ENCODE results near the gene OTOP3. TPM values are rescaled to one million over a fixed set of nuclear protein-coding genes. Genes with fewer than 3 reads are reported as not detected.

The OTOP3 gene
- total RNA-seq, 1 experiment from 2014 or later: not detected

DNA sequence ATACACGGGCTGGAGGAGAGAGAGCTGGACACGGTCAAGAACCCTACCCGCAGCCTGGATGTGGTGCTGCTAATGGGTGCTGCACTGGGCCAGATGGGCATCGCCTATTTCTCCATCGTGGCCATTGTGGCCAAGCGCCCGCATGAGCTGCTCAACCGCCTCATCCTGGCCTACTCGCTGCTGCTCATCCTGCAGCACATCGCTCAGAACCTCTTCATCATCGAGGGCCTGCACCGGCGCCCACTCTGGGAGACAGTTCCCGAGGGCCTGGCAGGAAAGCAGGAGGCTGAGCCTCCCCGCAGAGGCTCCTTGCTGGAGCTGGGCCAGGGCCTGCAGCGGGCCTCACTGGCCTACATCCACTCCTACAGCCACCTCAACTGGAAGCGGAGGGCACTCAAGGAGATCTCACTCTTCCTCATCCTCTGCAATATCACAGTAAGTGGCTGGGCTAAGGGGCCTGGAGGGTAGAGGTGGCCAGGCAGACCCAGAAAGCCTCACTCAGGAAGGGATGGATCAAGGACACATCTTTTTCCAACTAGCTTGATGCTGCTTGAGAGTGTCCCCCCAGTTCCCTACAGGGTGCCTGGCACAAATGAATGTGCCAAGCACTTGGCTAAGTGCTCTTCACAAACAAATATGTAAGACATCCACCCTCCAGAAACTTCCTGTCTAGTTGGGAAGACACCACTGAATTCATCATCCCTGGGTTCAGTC lies 11.5 kb downstream of the OTOP3 start:
- H3K9me3 Mint-ChIP-seq (ENCODE audit: unreplicated experiment): no peaks in the 10 kb centered on the region
- CTCF ChIA-PET: interaction anchor here (0.6 to 3.6 kb wide), 4 partner anchors 10 to 514 kb away, joined by 4 to 16 read pairs (median 5); no protein-coding TSS in a partner anchor
- intact Hi-C loops (cut with micrococcal nuclease): no loop called here
- H3K27me3 Mint-ChIP-seq (ENCODE audit: insufficient read depth, unreplicated experiment): no peaks in the 10 kb centered on the region
- TF ChIP-seq, protein P1, sequence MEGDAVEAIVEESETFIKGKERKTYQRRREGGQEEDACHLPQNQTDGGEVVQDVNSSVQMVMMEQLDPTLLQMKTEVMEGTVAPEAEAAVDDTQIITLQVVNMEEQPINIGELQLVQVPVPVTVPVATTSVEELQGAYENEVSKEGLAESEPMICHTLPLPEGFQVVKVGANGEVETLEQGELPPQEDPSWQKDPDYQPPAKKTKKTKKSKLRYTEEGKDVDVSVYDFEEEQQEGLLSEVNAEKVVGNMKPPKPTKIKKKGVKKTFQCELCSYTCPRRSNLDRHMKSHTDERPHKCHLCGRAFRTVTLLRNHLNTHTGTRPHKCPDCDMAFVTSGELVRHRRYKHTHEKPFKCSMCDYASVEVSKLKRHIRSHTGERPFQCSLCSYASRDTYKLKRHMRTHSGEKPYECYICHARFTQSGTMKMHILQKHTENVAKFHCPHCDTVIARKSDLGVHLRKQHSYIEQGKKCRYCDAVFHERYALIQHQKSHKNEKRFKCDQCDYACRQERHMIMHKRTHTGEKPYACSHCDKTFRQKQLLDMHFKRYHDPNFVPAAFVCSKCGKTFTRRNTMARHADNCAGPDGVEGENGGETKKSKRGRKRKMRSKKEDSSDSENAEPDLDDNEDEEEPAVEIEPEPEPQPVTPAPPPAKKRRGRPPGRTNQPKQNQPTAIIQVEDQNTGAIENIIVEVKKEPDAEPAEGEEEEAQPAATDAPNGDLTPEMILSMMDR (IDR thresholded peaks at IDR 0.05; ENCODE audit: unreplicated experiment): no peak
- peaks cover 20% of the 10 kb centered on the region for H3K4me1 Mint-ChIP-seq (ENCODE audit: insufficient read depth, unreplicated experiment)
- BruUV-seq (replicated peaks): no TSS peak
- no peak overlapping the region for H3K27ac Mint-ChIP-seq (ENCODE audit: low read depth, unreplicated experiment)
- POLR2A ChIA-PET: no interaction called here
- H3K4me3 Mint-ChIP-seq (ENCODE audit: unreplicated experiment): no peak overlapping the region
- no peak for DNase-seq (ENCODE audit: unreplicated experiment)
- no peaks in the 10 kb centered on the region for H3K36me3 Mint-ChIP-seq (ENCODE audit: insufficient read depth, unreplicated experiment)

DNA sequence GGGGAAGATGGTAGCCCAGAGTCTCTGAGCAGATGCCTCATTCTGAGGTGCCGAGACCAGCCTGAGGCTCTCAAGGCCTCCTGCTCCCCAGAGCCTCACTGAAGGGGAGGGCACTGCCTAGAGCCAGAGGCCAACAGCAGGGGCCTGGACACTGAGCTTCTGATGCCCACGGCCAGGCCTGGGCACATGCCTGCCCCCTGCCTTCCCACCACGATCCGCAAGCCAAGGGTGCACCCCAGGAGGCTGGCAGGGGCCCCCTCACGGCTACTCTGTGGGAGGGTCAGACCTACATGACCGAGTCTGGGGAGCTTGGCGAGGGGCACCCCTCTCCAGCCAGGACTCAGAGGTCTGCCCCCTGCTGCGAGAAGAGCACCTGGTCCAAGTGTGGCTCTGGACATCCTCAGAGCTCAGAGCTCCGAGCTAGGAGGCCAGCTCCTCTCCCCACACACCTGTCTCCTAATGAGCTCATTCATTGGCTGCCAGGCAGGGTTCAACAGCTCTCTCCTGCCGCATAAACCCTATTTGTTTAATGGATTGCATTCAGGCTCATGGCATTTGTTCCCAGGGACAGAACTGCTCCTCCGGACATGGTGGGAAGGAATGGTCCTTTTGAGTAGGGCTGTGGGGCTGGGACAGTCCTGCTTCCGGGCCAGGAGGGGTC lies 13.9 kb downstream of the OTOP3 start:
- TF ChIP-seq, protein P1 (IDR thresholded peaks at IDR 0.05; ENCODE audit: unreplicated experiment): no peak
- Mint-ChIP-seq H3K4me3 (ENCODE audit: unreplicated experiment) (no peak overlapping the region), H3K4me1 (ENCODE audit: insufficient read depth, unreplicated experiment) (peaks cover 5% of the 10 kb centered on the region), H3K36me3 (ENCODE audit: insufficient read depth, unreplicated experiment) (no peaks in the 10 kb centered on the region), H3K27ac (ENCODE audit: low read depth, unreplicated experiment) (no peak overlapping the region), H3K27me3 (ENCODE audit: insufficient read depth, unreplicated experiment) (no peaks in the 10 kb centered on the region), H3K9me3 (ENCODE audit: unreplicated experiment) (no peaks in the 10 kb centered on the region)
- ChIA-PET POLR2A (interaction anchor here (0.5 to 0.9 kb wide), 2 partner anchors 12 to 25 kb away, joined by 3 to 5 read pairs; no protein-coding TSS in a partner anchor), CTCF (interaction anchor here (1.4 to 3.6 kb wide), 2 partner anchors 9 to 12 kb away, joined by 4 to 16 read pairs; no protein-coding TSS in a partner anchor)
- DNase-seq (ENCODE audit: unreplicated experiment): no peak
- BruUV-seq (replicated peaks): no TSS peak
- intact Hi-C loops (cut with micrococcal nuclease): no loop called here

DNA sequence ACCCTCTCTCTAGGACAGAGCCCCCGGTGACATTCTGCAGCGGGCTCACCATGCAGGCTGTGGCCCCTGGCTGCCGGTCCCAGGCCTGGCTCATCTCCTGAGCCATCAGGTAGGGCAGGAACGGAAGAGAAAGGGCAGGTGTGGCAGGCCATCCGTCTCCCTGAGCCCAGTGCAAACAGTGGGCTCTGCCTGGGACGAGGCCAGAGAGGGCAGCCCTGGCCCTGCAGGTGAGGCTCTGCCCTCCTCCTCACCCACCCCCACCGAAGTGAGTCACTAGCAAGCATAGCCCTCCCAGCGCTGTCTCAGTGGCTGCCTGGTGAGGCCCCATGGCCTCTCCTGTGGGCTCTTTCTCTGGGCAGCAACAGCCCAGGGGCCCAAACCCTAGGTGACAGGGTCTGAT lies 14.5 kb downstream of the OTOP3 start:
- H3K27ac Mint-ChIP-seq (ENCODE audit: low read depth, unreplicated experiment): no peak overlapping the region
- no peak overlapping the region for H3K4me3 Mint-ChIP-seq (ENCODE audit: unreplicated experiment)
- intact Hi-C loops (cut with micrococcal nuclease): no loop called here
- no peaks in the 10 kb centered on the region for H3K36me3 Mint-ChIP-seq (ENCODE audit: insufficient read depth, unreplicated experiment)
- POLR2A ChIA-PET: interaction anchor here (1.1 kb wide), 1 partner anchor 77 kb away, joined by 5 read pairs; the partner anchor contains the start of gene FDXR
- no peaks in the 10 kb centered on the region for H3K4me1 Mint-ChIP-seq (ENCODE audit: insufficient read depth, unreplicated experiment)
- H3K27me3 Mint-ChIP-seq (ENCODE audit: insufficient read depth, unreplicated experiment): no peaks in the 10 kb centered on the region
- no peaks in the 10 kb centered on the region for H3K9me3 Mint-ChIP-seq (ENCODE audit: unreplicated experiment)
- peak; percentile 23 for DNase-seq (ENCODE audit: unreplicated experiment)
- no TSS peak for BruUV-seq (replicated peaks)
- CTCF ChIA-PET: interaction anchor here (3.6 kb wide), 1 partner anchor 12 kb away, joined by 16 read pairs; no protein-coding TSS in a partner anchor
- TF ChIP-seq, protein P1 (IDR thresholded peaks at IDR 0.05; ENCODE audit: unreplicated experiment): no peak

DNA sequence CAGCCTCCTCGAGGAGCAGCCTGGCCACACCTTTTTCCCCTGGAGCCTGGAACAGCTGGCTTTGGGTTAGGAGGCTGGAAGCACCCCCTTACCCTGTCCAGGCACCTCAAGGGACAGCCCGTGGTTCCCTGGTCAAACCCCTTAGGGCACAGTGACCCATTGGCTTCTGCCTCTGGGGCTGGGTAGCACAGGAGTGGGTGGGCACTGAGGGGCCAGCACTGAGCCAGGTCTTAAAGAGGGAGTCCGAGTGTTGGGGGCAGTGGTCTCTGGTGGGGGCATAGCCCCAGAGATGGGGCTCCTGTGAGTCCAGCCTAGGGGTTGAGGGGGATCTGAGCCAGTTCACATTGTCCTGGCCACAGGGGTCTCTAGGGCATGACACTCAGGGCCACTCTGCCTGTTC lies 15.4 kb downstream of the OTOP3 start:
- Mint-ChIP-seq H3K4me1 (ENCODE audit: insufficient read depth, unreplicated experiment) (no peaks in the 10 kb centered on the region), H3K4me3 (ENCODE audit: unreplicated experiment) (no peak overlapping the region), H3K36me3 (ENCODE audit: insufficient read depth, unreplicated experiment) (no peaks in the 10 kb centered on the region), H3K27ac (ENCODE audit: low read depth, unreplicated experiment) (no peak overlapping the region), H3K27me3 (ENCODE audit: insufficient read depth, unreplicated experiment) (no peaks in the 10 kb centered on the region), H3K9me3 (ENCODE audit: unreplicated experiment) (no peaks in the 10 kb centered on the region)
- BruUV-seq (replicated peaks): no TSS peak
- DNase-seq (ENCODE audit: unreplicated experiment): no peak
- intact Hi-C loops (cut with micrococcal nuclease): no loop called here
- ChIA-PET POLR2A (interaction anchor here (0.6 to 1.1 kb wide), 2 partner anchors 65 to 78 kb away, joined by 3 to 5 read pairs; partner anchors contain the start of gene FDXR), CTCF (interaction anchor here (0.5 to 1.2 kb wide), 3 partner anchors 10 to 290 kb away, joined by 3 to 4 read pairs (median 3); no protein-coding TSS in a partner anchor)
- TF ChIP-seq, protein P1 (IDR thresholded peaks at IDR 0.05; ENCODE audit: unreplicated experiment): no peak
